Measurements from ENCODE around the gene CEP290. TPM values are rescaled to one million over a fixed set of nuclear protein-coding genes. Genes with fewer than 3 reads are reported as not detected.

The CEP290 gene
- total and polyA plus RNA-seq, 2 donors (not counting 3 experiments of a cell fraction or from before 2014, with no cell fraction given), result 3.9 to 16.5 TPM

DNA sequence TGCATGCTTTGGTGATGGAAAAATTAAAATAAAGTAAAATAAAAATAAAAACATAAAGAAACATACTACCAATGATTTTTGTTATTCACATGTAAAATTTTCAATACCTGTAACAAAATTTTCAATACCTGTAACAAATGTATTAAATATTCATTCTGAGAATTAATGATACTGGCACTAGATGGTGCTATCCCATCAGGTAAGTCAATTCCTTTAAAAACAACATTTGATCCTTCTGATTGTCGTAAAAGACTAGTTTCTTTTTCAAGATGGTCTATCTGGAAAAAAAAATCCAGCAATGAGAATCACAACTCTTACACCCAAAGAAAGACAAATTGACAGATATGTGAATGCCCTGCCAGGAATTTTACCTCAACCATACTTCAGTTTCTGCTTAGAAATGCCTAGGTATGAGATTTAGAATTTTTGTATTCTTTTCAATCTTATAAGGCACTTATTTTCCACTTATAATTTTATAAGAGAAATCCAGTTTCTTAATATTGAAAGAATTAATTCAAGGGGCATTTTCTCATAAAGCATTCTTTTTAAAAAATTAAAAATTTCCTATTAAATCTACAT is 30.7 kb downstream of the CEP290 start:
- DNase-seq (ENCODE audit: low read depth, low spot score) (peak; percentile 67), FAIRE-seq (no peak)
- POLR2A ChIA-PET, result no interaction called here
- TF ChIP-seq CTCF (IDR thresholded peaks at IDR 0.05; ENCODE audit: extremely low read depth in 1 of 2, insufficient read depth in 1 of 2, low read depth in 1 of 2, low read length in 2 of 2), result peak in 1 of 2 donors; percentile 2
- TF ChIP-seq FOS (IDR thresholded peaks at IDR 0.05; ENCODE audit: borderline replicate concordance, insufficient read depth, low read length), result no peak
- Histone ChIP-seq H4K20me1 (replicated peaks; ENCODE audit: control insufficient read depth, extremely low read depth, insufficient read depth, low read length) (no peaks in the 10 kb centered on the region), H3K36me3 (ENCODE audit: control insufficient read depth in 2 of 2, extremely low read depth in 1 of 2, insufficient read depth in 2 of 2, low read length in 2 of 2) (peaks cover 3 to 15% of the 10 kb centered on the region in 2 experiments), H3K27me3 (ENCODE audit: control insufficient read depth in 2 of 2, insufficient read depth in 2 of 2, low read length in 2 of 2) (no peaks in the 10 kb centered on the region), H3K4me1 (ENCODE audit: control insufficient read depth, extremely low read depth, insufficient read depth, low read length) (peaks cover 5% of the 10 kb centered on the region), H3K9ac (replicated peaks; ENCODE audit: extremely low read depth, insufficient read depth, low read length) (peak overlapping the region; percentile 45), H3K9me1 (replicated peaks; ENCODE audit: control insufficient read depth, extremely low read depth, insufficient read depth, low read length) (no peaks in the 10 kb centered on the region), H3K4me3 (replicated peaks in 1 of 3; ENCODE audit: insufficient read depth in 1 of 3, low read depth in 1 of 3, low read length in 3 of 3) (peak overlapping the region in 1 of 3 experiments; percentile 61), H3K27ac (ENCODE audit: insufficient read depth, low read depth, low read length) (peak overlapping the region; percentile 20), H3K9me3 (replicated peaks; ENCODE audit: control insufficient read depth, insufficient read depth, low read length) (no peaks in the 10 kb centered on the region), H3K79me2 (ENCODE audit: control insufficient read depth, insufficient read depth, low read length) (no peaks in the 10 kb centered on the region), H3K4me2 (ENCODE audit: insufficient read depth, low read length) (peak overlapping the region; percentile 76), H2AFZ (ENCODE audit: low read depth, low read length) (no peak overlapping the region)
- dilution Hi-C loops (cut with MboI; ENCODE audit: extremely low pct_ligation_motif_present, low sequenced_read_pairs) (no loop called here), intact Hi-C loops (cut with micrococcal nuclease) (loop anchor here (1.0 to 5.0 kb wide), 6 partner anchors 468 to 1418 kb away; no protein-coding TSS in a partner anchor)
- CTCF ChIA-PET, result interaction anchor here (0.8 to 1.4 kb wide), 5 partner anchors 31 to 906 kb away, joined by 3 to 7 read pairs (median 3); partner anchors contain the start of genes CEP290 and TMTC3
- BruUV-seq (replicated peaks), result no TSS peak

GRCh38 chr12:88108021-88108420 is 33.9 kb downstream of the CEP290 start:
- no peak overlapping the region for H3K4me2 ChIP-seq (ENCODE audit: insufficient read depth, low read length)
- dilution Hi-C loops (cut with MboI; ENCODE audit: extremely low pct_ligation_motif_present, low sequenced_read_pairs), result no loop called here
- no peaks in the 10 kb centered on the region for H3K27me3 ChIP-seq (ENCODE audit: control insufficient read depth in 2 of 2, insufficient read depth in 2 of 2, low read length in 2 of 2)
- no peak overlapping the region for H2AFZ ChIP-seq (ENCODE audit: low read depth, low read length)
- no peaks in the 10 kb centered on the region for H3K79me2 ChIP-seq (ENCODE audit: control insufficient read depth, insufficient read depth, low read length)
- intact Hi-C loops (cut with micrococcal nuclease), result no loop called here
- BruUV-seq (replicated peaks), result no TSS peak
- H4K20me1 ChIP-seq (replicated peaks; ENCODE audit: control insufficient read depth, extremely low read depth, insufficient read depth, low read length), result no peaks in the 10 kb centered on the region
- no peak overlapping the region for H3K4me3 ChIP-seq (replicated peaks in 1 of 3; ENCODE audit: insufficient read depth in 1 of 3, low read depth in 1 of 3, low read length in 3 of 3)
- no peak overlapping the region for H3K9ac ChIP-seq (replicated peaks; ENCODE audit: extremely low read depth, insufficient read depth, low read length)
- peak; percentile 12 for FAIRE-seq
- ChIA-PET CTCF (no interaction called here), POLR2A (no interaction called here)
- no peak for DNase-seq (ENCODE audit: low read depth, low spot score)
- no peaks in the 10 kb centered on the region for H3K9me3 ChIP-seq (replicated peaks; ENCODE audit: control insufficient read depth, insufficient read depth, low read length)
- H3K9me1 ChIP-seq (replicated peaks; ENCODE audit: control insufficient read depth, extremely low read depth, insufficient read depth, low read length), result no peaks in the 10 kb centered on the region
- peaks cover 3 to 5% of the 10 kb centered on the region in 2 experiments for H3K36me3 ChIP-seq (ENCODE audit: control insufficient read depth in 2 of 2, extremely low read depth in 1 of 2, insufficient read depth in 2 of 2, low read length in 2 of 2)
- peaks cover 5% of the 10 kb centered on the region for H3K4me1 ChIP-seq (ENCODE audit: control insufficient read depth, extremely low read depth, insufficient read depth, low read length)
- no peak for TF ChIP-seq GATA2 (IDR thresholded peaks at IDR 0.05; ENCODE audit: insufficient read depth, insufficient read length, low read depth, low read length)
- no peak overlapping the region for H3K27ac ChIP-seq (ENCODE audit: insufficient read depth, low read depth, low read length)

Measured in endothelial cell of umbilical vein (primary cell).